Measurements from ENCODE around the gene MAP2K3. TPM values are rescaled to one million over a fixed set of nuclear protein-coding genes. Genes with fewer than 3 reads are reported as not detected.

MAP2K3 gene
- polyA plus RNA-seq, 3 donors = 107 to 166 (median 164) TPM

- no peak for DNase-seq
- Mint-ChIP-seq H3K36me3 (peaks cover 3 to 12% of the 10 kb centered on the region in 2 donors), H3K4me1 (peaks cover 36% of the 10 kb centered on the region), H3K4me3 (no peak overlapping the region), H3K9me3 (peaks cover 0 to 2% (median 0%) of the 10 kb centered on the region in 7 donors), H3K27ac (peak overlapping the region in 1 of 7 donors; percentile 31), H3K27me3 (ENCODE audit: low read depth in 3 of 3) (peaks cover 3 to 9% (median 4%) of the 10 kb centered on the region in 3 donors)
- H3K27ac ChIP-seq (ENCODE audit: low read depth in 1 of 2, low read length in 2 of 2) = no peak overlapping the region
- H3K79me2 ChIP-seq (ENCODE audit: insufficient read depth, low read length) = peaks cover 3% of the 10 kb centered on the region
- H3K4me3 ChIP-seq (replicated peaks in 1 of 3; ENCODE audit: low read depth in 2 of 3, low read length in 3 of 3) = no peak overlapping the region
- WGBS (ENCODE audit: insufficient coverage) = 79% methylated on average over 2 of the region's 4 CpGs
- H4K20me1 ChIP-seq (ENCODE audit: insufficient read depth, low read length) = peaks cover 61% of the 10 kb centered on the region
- H3K9ac ChIP-seq (ENCODE audit: insufficient read depth, low read length, poor library complexity, severe bottlenecking) = no peak overlapping the region
- no peak overlapping the region for H2AFZ ChIP-seq (ENCODE audit: insufficient read depth, low read depth, low read length, poor library complexity, severe bottlenecking)
- intact Hi-C loops (cut with micrococcal nuclease) = loop anchor here (5.0 to 10.0 kb wide), 2 partner anchors 39 to 126 kb away; partner anchors contain the start of genes TMEM11 (in 2 of the 2) and DHRS7B (in 1 of the 2)
- no peak overlapping the region for H3K4me2 ChIP-seq (replicated peaks; ENCODE audit: extremely low read depth, low read length, poor library complexity, severe bottlenecking)
- no peaks in the 10 kb centered on the region for H3K27me3 ChIP-seq (ENCODE audit: control insufficient read depth in 2 of 2, insufficient read depth in 2 of 2, low read length in 2 of 2)
- TF ChIP-seq CTCF (IDR thresholded peaks at IDR 0.05) = no peak
- H3K4me1 ChIP-seq (ENCODE audit: control insufficient read depth in 1 of 2, insufficient read depth in 2 of 2, low read length in 2 of 2) = peaks cover 21 to 37% of the 10 kb centered on the region in 2 donors
- H3K9me3 ChIP-seq (replicated peaks in 1 of 2; ENCODE audit: control insufficient read depth in 1 of 2, insufficient read depth in 1 of 2, low read length in 2 of 2) = no peaks in the 10 kb centered on the region
- H3K36me3 ChIP-seq (replicated peaks in 1 of 2; ENCODE audit: control insufficient read depth in 1 of 2, insufficient read depth in 2 of 2, low read length in 2 of 2) = no peaks in the 10 kb centered on the region
Observed at GRCh38 chr17:21250854-21251253, 33.7 kb upstream of the MAP2K3 start.

GRCh38 chr17:21251337-21252010 is 33.0 kb upstream of the MAP2K3 start:
- H3K36me3 ChIP-seq (replicated peaks in 1 of 2; ENCODE audit: control insufficient read depth in 1 of 2, insufficient read depth in 2 of 2, low read length in 2 of 2) = no peaks in the 10 kb centered on the region
- no peak overlapping the region for H3K27ac ChIP-seq (ENCODE audit: low read depth in 1 of 2, low read length in 2 of 2)
- intact Hi-C loops (cut with micrococcal nuclease) = loop anchor here (5.0 to 10.0 kb wide), 2 partner anchors 39 to 127 kb away; partner anchors contain the start of genes TMEM11 (in 2 of the 2) and DHRS7B (in 1 of the 2)
- peaks cover 3% of the 10 kb centered on the region for H3K79me2 ChIP-seq (ENCODE audit: insufficient read depth, low read length)
- no peak for DNase-seq
- H3K4me2 ChIP-seq (replicated peaks; ENCODE audit: extremely low read depth, low read length, poor library complexity, severe bottlenecking) = peak overlapping the region; percentile 19
- TF ChIP-seq CTCF (IDR thresholded peaks at IDR 0.05) = no peak
- peak overlapping the region in 1 of 3 experiments; percentile 81 for H3K4me3 ChIP-seq (replicated peaks in 1 of 3; ENCODE audit: low read depth in 2 of 3, low read length in 3 of 3)
- peaks cover 55% of the 10 kb centered on the region for H4K20me1 ChIP-seq (ENCODE audit: insufficient read depth, low read length)
- Mint-ChIP-seq H3K36me3 (peaks cover 3 to 12% of the 10 kb centered on the region in 2 donors), H3K27ac (peak overlapping the region in 1 of 7 donors; percentile 31), H3K4me1 (peaks cover 36% of the 10 kb centered on the region), H3K4me3 (peak overlapping the region; percentile 82 to 87), H3K27me3 (ENCODE audit: low read depth in 3 of 3) (peaks cover 3 to 9% (median 5%) of the 10 kb centered on the region in 3 donors), H3K9me3 (peaks cover 0 to 2% (median 0%) of the 10 kb centered on the region in 7 donors)
- H3K27me3 ChIP-seq (ENCODE audit: control insufficient read depth in 2 of 2, insufficient read depth in 2 of 2, low read length in 2 of 2) = no peaks in the 10 kb centered on the region
- H3K4me1 ChIP-seq (ENCODE audit: control insufficient read depth in 1 of 2, insufficient read depth in 2 of 2, low read length in 2 of 2) = peaks cover 21 to 37% of the 10 kb centered on the region in 2 donors
- no peak overlapping the region for H3K9ac ChIP-seq (ENCODE audit: insufficient read depth, low read length, poor library complexity, severe bottlenecking)
- H3K9me3 ChIP-seq (replicated peaks in 1 of 2; ENCODE audit: control insufficient read depth in 1 of 2, insufficient read depth in 1 of 2, low read length in 2 of 2) = no peaks in the 10 kb centered on the region
- WGBS (ENCODE audit: insufficient coverage) = 78% methylated on average over 11 of the region's 15 CpGs
- H2AFZ ChIP-seq (ENCODE audit: insufficient read depth, low read depth, low read length, poor library complexity, severe bottlenecking) = no peak overlapping the region
